Islet precursor cell (in vitro differentiated cells): ENCODE data around the gene VWF.

ENCODE experiments used
- DNase-seq: peaks from one replicate; pipeline ENCODE4 v3.0.0-alpha.2; 2018

Gene VWF

DNA sequence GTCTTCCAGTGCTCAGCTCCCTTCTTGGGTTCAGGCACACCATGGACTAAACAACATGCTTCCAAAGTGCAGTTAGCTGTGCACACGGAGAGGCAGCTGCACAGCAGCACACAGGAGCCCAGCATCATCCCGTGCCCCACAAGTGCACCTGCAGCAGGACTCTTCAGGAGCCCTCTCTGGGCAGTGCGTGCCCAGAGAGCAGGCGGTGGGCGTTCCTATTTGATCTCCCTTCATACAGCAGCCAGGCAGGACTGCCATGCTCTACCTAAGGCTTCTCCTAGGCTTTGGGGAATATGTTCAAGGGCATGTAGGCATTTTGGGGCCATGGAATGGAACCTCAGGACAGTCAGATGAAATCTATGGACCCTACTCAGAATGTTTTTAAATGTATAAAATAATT, 214.9 kb downstream of the VWF start:
- peak; percentile 48 for DNase-seq

DNA sequence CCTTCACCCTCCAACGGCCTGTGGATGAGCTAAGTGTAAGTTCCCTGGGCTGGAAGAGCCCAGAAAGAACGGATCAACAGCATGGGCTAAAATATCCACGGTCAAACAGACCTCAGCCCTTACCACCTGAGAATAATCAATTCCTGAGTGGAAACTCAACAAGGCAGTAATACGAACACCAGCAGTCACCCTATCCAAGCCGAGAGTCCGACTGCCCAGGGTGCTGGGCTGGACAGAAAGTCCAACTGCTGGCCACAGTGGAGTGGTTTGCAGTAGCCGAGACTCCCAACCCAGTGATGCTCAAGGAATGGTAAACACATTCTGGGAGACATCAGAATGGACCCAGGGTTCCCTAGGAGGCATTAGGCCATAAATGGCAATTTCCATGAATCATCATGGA, 216.2 kb downstream of the VWF start:
- peak; percentile 50 for DNase-seq

DNA sequence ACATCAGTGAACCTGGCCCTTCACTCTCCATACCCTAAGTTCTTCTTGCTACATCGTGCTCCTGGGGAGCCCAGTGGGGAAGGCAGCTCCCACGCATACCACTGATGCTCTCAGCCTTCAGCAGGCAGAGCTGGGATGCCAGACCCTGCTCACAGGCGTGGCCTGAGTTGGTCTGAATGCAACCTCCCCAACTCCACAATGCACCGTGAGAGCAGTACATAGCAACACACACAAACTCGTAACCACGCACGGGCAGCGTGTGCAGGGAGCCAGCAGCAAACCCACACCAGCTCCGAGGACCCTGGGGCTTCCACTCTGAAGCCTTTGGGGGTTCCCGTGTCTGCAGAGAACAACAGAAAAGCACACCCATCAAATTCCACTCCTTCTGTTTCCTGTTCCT, 216.7 kb downstream of the VWF start:
- DNase-seq, result peak; percentile 49

DNA sequence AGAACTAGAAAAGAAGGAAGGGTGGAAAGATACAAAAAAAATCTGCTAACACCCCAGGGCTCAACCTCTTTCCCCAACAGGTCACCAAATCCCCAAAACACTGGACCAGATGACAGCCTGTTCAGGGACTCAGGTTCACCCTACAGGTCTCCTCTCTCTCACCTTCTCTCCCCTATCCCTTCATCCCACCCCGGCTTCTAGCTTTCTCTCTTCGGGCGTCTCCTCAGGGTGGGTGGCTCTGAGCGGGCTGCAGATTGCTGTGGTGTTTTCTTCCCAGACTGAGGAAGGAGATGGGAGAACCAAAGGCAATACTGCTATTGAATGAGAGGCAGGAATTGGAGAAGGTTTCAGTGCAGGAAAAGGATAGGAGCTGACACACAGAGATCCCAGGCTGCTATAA, 218.7 kb downstream of the VWF start:
- peak; percentile 46 for DNase-seq

DNA sequence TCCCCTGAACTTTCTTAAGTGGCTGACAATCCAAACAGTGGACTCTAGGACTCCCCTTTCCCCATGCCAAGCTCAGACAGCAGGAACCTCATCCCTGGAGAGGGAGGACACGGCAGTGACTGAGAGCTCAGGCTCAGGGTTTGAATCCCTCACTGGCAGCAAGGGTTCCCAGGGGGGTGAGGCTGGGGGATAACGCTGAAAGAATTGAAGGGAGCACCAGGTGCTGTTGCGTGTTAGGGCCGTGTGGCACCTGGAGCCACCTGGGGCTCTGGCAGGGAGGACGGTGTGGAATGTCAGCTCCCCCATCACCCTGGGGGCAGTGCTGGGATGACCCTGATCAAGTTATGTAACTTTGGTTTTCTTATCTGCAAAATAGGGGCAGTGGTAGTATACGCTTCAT, 219.5 kb downstream of the VWF start:
- peak; percentile 45 for DNase-seq

DNA sequence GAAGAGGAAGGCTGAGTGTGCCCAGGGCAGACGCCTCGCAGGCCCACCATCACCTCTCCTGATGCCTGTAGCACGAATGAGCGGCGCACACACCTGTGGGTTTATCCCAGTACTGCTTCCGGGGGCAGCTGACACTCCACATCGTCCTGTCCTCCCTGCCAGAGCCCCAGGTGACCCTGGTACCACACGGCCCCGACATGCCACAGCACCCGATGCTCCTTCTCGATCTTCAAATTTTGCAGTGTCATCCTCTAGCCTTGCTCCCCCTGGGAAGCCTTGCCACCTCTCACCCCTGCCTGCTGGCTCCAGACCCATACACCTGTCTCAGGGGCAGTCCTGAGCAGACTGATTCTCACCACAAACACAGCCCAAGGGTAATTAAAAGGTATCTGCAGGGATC, 220.0 kb downstream of the VWF start:
- peak; percentile 53 for DNase-seq

DNA sequence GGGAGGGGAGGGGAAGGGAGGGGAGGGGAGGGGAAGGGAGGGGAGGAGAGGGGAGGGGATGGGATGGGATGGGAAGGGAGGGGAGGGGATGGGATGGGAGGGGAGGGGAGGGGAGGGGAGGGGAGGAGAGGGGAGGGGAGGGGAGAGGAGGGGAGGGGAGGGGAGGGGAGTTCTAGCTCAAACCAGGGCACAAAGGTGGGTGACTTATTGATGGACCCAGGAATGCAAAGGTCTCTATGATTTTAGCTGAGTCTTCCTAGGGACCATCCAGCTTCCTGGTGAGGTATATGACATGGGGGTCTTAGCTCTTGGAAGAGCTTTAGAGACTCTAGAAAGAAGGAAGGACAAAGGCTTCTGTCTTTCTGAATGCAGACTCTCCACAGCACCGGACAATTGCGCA, 221.7 kb downstream of the VWF start:
- peak; percentile 7 for DNase-seq

DNA sequence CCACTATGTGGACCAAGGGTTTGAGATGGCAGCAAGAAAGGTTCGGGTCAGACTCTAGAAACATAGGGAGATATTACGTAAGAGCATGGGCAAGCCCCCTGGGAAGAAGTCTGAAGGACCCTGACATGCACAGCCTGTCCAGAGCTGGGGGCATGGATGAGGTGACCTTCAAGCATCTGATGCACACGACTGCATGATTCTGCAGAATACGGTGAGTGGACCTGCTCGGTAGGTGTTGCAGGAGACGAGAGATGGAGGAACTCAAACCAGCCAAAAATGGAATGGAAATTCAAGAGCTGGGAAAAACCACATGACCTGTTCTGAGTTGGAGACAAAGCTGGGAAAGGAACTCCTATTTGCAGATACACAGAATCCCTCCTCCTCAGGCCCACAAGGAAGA, 223.1 kb downstream of the VWF start:
- peak; percentile 42 for DNase-seq

DNA sequence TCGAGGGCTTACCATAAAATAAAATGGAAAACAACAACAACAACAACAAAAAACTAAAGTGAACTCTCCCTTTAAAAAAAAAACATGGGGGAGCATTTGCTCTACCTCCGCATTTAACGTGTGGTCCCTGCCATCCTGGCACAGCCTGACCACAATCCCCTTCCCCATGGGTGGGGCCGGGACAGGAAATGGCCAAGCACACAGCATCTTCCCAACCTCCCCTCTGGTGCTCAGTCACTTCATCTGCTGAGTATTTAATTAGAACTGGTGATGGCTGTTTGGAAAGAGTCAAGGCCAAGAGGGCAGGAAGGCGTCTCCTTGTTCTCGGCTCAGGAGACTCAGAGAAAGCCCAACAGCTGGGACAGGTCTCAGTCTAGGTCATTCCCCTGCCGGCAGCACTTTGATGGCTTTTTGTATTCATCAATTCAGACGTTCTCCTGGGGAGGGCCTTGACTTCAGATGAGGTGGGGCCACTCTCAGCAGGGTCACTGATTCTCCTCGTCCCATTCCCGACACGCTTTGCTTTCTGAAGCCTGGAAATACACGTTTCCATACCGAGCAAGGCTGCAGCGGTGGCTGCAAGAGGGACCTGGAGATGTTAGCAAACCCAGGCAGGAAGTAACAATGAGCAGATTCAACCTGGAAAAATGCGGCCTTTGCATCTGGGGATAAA, 223.8 kb downstream of the VWF start:
- peak; percentile 47 for DNase-seq

DNA sequence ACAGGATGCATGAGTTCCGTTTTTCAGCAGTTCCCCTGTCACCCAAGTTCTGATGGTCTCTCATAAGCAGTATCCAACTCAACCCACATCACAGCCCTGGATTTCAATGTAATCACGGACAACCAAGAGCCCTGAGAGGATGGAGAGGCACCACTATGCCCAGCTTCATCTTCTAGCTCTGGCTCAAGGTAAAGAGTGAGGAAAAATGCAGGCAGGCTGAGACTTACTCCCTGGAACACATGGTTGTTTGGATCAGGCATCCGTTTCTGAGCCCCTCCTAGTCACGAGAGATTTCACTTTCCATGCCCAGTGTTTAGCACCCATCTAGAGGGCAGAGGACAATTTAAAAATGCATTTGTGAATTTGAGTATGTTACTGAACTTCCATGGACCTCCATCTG, 224.4 kb downstream of the VWF start:
- peak; percentile 28 for DNase-seq

DNA sequence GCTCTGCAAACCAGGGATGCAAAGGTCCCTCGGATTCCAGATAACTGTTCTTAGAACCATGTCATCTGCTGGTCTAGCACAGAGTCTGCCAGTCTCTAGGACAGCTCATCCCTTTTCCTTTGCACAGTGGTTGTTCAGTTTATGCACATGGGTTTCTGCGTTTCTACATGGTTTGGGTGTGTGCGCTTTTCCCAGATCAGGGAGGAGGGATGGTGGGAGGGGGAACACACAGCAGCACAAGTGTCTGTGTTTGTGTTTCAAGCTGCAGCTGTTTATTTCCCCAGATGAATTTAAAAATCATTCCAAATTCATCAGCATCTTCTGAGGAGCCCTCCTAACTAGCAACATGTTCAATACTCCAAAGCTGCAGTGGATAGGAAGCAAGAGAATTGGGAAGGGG, 224.8 kb downstream of the VWF start:
- peak; percentile 35 for DNase-seq

DNA sequence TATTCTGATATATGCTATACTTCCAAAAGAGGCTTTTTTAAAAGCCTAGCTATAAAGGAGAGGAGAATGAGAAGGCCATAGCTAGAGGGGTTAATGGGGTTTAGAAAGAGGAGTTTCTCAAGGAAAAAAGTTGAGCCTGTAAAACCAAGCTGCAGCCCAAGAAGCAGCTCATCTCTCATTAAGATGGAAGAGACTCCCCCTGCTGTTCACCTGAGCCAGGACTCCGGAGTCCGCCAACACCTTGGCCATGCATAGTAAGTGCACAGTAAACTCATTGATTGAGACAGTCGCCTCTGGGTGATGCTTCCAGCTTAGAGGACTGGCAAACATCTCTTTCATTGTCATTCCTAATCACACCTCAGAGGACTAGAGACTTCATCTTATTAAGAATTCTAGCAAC, 225.6 kb downstream of the VWF start:
- DNase-seq, result peak; percentile 68
